Stomach (tissue), 4 donors: ENCODE results near the gene FCN1.

Source experiments
- CTCF ChIP-seq, 7 experiments: fragments of 450-650 bp in 4 of 7; fragments of 200-600 bp in 3 of 7; sonication (generic) in 3 of 7; IDR thresholded peaks; one replicate each; pipeline ENCODE4 v1.5.1; 2016 to 2019; ENCODE audit warnings: antibody characterized with exemption in 7 of 7, control low read depth in 2 of 7, mild to moderate bottlenecking in 1 of 7
- EP300 ChIP-seq: sonication (generic); formaldehyde crosslinking; IDR thresholded peaks from one replicate; pipeline ENCODE4 v1.6.1; 2017; ENCODE audit warnings: antibody characterized with exemption
- POLR2A ChIP-seq, 4 donors: fragments of 450-650 bp; IDR thresholded peaks; one replicate each; pipeline ENCODE4 v1.6.1; 2016; ENCODE audit warnings: antibody characterized with exemption in 4 of 4, control low read depth in 2 of 4, mild to moderate bottlenecking in 1 of 4, moderate library complexity in 1 of 4

GRCh38 chr9:134939836-134940235 is 22.1 kb upstream of the FCN1 start:
- TF ChIP-seq CTCF (IDR thresholded peaks at IDR 0.05), result no peak
- TF ChIP-seq EP300, result no peak
- TF ChIP-seq POLR2A (IDR thresholded peaks at IDR 0.05), result no peak
